H1 (cell line): Measurements from ENCODE around the gene OVCH1. TPM values are rescaled to one million over a fixed set of nuclear protein-coding genes. Genes with fewer than 3 reads are reported as not detected.

Experiments used
- CTCF ChIA-PET: fragments of 300-600 bp; sonication (Branson Sonifier 250); formaldehyde crosslinking; loops from one replicate; lab custom pipeline; 2021; ENCODE audit not compliant: partially characterized antibody; lab: Charles Lee
- POLR2A ChIA-PET: fragments of 300-600 bp; sonication (Branson Sonifier 250); formaldehyde crosslinking; loops from one replicate; lab custom pipeline; 2021; ENCODE audit warnings: inconsistent platforms; ENCODE audit not compliant: partially characterized antibody; lab: Charles Lee
- DNase-seq, 2 experiments: peaks; one replicate each; pipeline versions ENCODE4 v3.0.0 to v3.0.0-alpha.2; 2010 to 2022; ENCODE audit warnings: low spot score in 2 of 2, low read depth in 1 of 2, mixed read lengths in 1 of 2
- FAIRE-seq: peaks from 2 replicates; lab custom pipeline; 2011; peaks lifted over from hg19 to GRCh38; lab: Jason Lieb, UNC
- H2AFZ ChIP-seq: 2 replicates; pipeline ENCODE4 v1.8.1; 2012; ENCODE audit warnings: low read length, inconsistent platforms
- H2AK5ac ChIP-seq: 2 replicates; pipeline ENCODE4 v1.6.1; 2013; ENCODE audit warnings: low read depth, low read length
- H2BK120ac ChIP-seq: replicated peaks from 2 replicates; pipeline ENCODE3; 2013; ENCODE audit warnings: low read depth, low read length, inconsistent platforms
- H2BK12ac ChIP-seq: 2 replicates; pipeline ENCODE4 v1.6.1; 2013; ENCODE audit warnings: low read depth, low read length
- H2BK15ac ChIP-seq: 2 replicates; pipeline ENCODE4 v1.6.1; 2013; ENCODE audit warnings: low read length
- H2BK20ac ChIP-seq: 2 replicates; pipeline ENCODE4 v1.6.1; 2013; ENCODE audit warnings: low read length
- H2BK5ac ChIP-seq: 2 replicates; pipeline ENCODE4 v1.6.1; 2013; ENCODE audit warnings: low read depth, low read length
- H3K14ac ChIP-seq: 2 replicates; pipeline ENCODE4 v1.6.1; 2013; ENCODE audit warnings: inconsistent platforms; ENCODE audit not compliant: insufficient read length
- H3K18ac ChIP-seq: 2 replicates; pipeline ENCODE4 v1.6.1; 2013; ENCODE audit warnings: low read length; ENCODE audit errors: extremely low read depth
- H3K23ac ChIP-seq: 2 replicates; pipeline ENCODE4 v1.6.1; 2013; ENCODE audit warnings: inconsistent platforms; ENCODE audit not compliant: insufficient read length
- H3K23me2 ChIP-seq: 2 replicates; pipeline ENCODE4 v1.6.1; 2013; ENCODE audit warnings: low read depth, low read length
- H3K27ac ChIP-seq: 2 replicates; pipeline ENCODE4 v1.6.1; 2011; ENCODE audit warnings: low read depth, low read length, inconsistent platforms
- H3K27me3 ChIP-seq, 4 experiments: replicated peaks in 1 of 4; 1 replicate in 1 of 4; 2 replicates in 3 of 4; pipeline versions ENCODE4 v1.6.1 to v1.8.1; 2011 to 2013; ENCODE audit warnings: low read length in 3 of 4, mild to moderate bottlenecking in 3 of 4, inconsistent platforms in 2 of 4, mixed read lengths in 2 of 4, moderate library complexity in 1 of 4; ENCODE audit not compliant: control insufficient read depth in 3 of 4, insufficient read depth in 3 of 4; ENCODE audit errors: extremely low read depth in 1 of 4
- H3K36me3 ChIP-seq, 4 experiments: 2 replicates each; pipeline versions ENCODE4 v1.6.1 to v1.8.1; 2011 to 2013; ENCODE audit warnings: mild to moderate bottlenecking in 4 of 4, low read length in 3 of 4, moderate library complexity in 2 of 4, control low read depth in 1 of 4, inconsistent platforms in 1 of 4; ENCODE audit not compliant: insufficient read depth in 4 of 4, control insufficient read depth in 2 of 4
- H3K4ac ChIP-seq: replicated peaks from 2 replicates; pipeline ENCODE3; 2013; ENCODE audit warnings: low read length, low read depth, mixed read lengths, inconsistent platforms; ENCODE audit not compliant: insufficient read length
- H3K4me1 ChIP-seq, 4 experiments: replicated peaks in 1 of 4; 1 replicate in 1 of 4; 2 replicates in 3 of 4; pipeline versions ENCODE4 v1.6.1 to v1.8.1; 2011 to 2013; ENCODE audit warnings: low read length in 3 of 4, inconsistent platforms in 2 of 4, mixed read lengths in 1 of 4; ENCODE audit not compliant: insufficient read depth in 4 of 4, control insufficient read depth in 3 of 4
- H3K4me2 ChIP-seq, 2 experiments: 2 replicates each; pipeline versions ENCODE4 v1.6.1 to v1.8.1; 2011 to 2013; ENCODE audit warnings: low read depth in 2 of 2, low read length in 2 of 2, control low read depth in 1 of 2, inconsistent platforms in 1 of 2, mild to moderate bottlenecking in 1 of 2; ENCODE audit not compliant: insufficient read depth in 1 of 2
- H3K4me3 ChIP-seq, 4 experiments: fragments of 200-600, 300-600 bp in 1 of 4; sonication (generic), shearing (Covaris generic), sonication (Bioruptor Twin) in 1 of 4; 2 replicates each; pipeline versions ENCODE4 v1.5.1 to v1.8.1; 2011 to 2016; ENCODE audit warnings: low read length in 4 of 4, low read depth in 3 of 4, control low read depth in 2 of 4, inconsistent platforms in 2 of 4, mild to moderate bottlenecking in 2 of 4, mixed read lengths in 1 of 4, moderate library complexity in 1 of 4; ENCODE audit not compliant: insufficient read depth in 2 of 4; ENCODE audit errors: extremely low read depth in 1 of 4
- H3K56ac ChIP-seq: replicated peaks from 2 replicates; pipeline ENCODE3; 2013; ENCODE audit warnings: low read depth, mild to moderate bottlenecking, mixed read lengths, low read length, inconsistent platforms; ENCODE audit not compliant: insufficient read length
- H3K79me1 ChIP-seq: 2 replicates; pipeline ENCODE4 v1.6.1; 2013; ENCODE audit warnings: low read depth, low read length, control low read depth
- H3K79me2 ChIP-seq, 2 experiments: 2 replicates each; pipeline versions ENCODE4 v1.6.1 to v1.8.1; 2012 to 2013; ENCODE audit warnings: low read length in 2 of 2, mild to moderate bottlenecking in 2 of 2, inconsistent platforms in 1 of 2; ENCODE audit not compliant: insufficient read depth in 2 of 2, control insufficient read depth in 1 of 2
- H3K9ac ChIP-seq, 4 experiments: replicated peaks in 1 of 4; 1 replicate in 1 of 4; 2 replicates in 3 of 4; pipeline versions ENCODE4 v1.6.1 to v1.8.1; 2011 to 2013; ENCODE audit warnings: low read depth in 3 of 4, low read length in 3 of 4, control low read depth in 2 of 4, mild to moderate bottlenecking in 2 of 4, moderate library complexity in 2 of 4, inconsistent platforms in 1 of 4; ENCODE audit errors: extremely low read depth in 1 of 4
- H3K9me3 ChIP-seq, 2 experiments: 2 replicates each; pipeline versions ENCODE4 v1.6.1 to v1.8.1; 2012 to 2013; ENCODE audit warnings: mild to moderate bottlenecking in 2 of 2, moderate library complexity in 2 of 2, control low read depth in 1 of 2, inconsistent platforms in 1 of 2, low read depth in 1 of 2, low read length in 1 of 2, mixed read lengths in 1 of 2; ENCODE audit not compliant: insufficient read depth in 2 of 2
- H4K20me1 ChIP-seq, 2 experiments: replicated peaks in 1 of 2; 2 replicates each; pipeline versions ENCODE3 to v1.8.1; 2011 to 2013; ENCODE audit warnings: inconsistent platforms in 2 of 2, low read length in 2 of 2, mild to moderate bottlenecking in 1 of 2; ENCODE audit not compliant: insufficient read depth in 2 of 2, control insufficient read depth in 1 of 2
- H4K5ac ChIP-seq: 2 replicates; pipeline ENCODE4 v1.6.1; 2013; ENCODE audit warnings: low read length, low read depth, mixed read lengths, inconsistent platforms; ENCODE audit not compliant: insufficient read length
- H4K8ac ChIP-seq: 2 replicates; pipeline ENCODE4 v1.8.0; 2013; ENCODE audit warnings: mild to moderate bottlenecking, moderate library complexity, low read length, inconsistent platforms; ENCODE audit not compliant: insufficient read depth; ENCODE audit errors: extremely low read depth
- H4K91ac ChIP-seq: replicated peaks from 2 replicates; pipeline ENCODE3; 2013; ENCODE audit warnings: low read length, mixed read lengths, inconsistent platforms; ENCODE audit not compliant: insufficient read length
- BCL11A ChIP-seq, 2 experiments: IDR thresholded peaks; one replicate each; pipeline ENCODE4 v1.6.1; 2011; ENCODE audit warnings: low read depth in 2 of 2, low read length in 2 of 2, mild to moderate bottlenecking in 2 of 2
- CBX8 ChIP-seq: fragments of 300-800, 300-1000 bp; sonication (generic); IDR thresholded peaks from 2 replicates; pipeline ENCODE4 v1.7.1; 2016; ENCODE audit warnings: low read depth, low read length, borderline replicate concordance
- CEBPB ChIP-seq: IDR thresholded peaks from 2 replicates; pipeline ENCODE4 v1.6.1; 2012; ENCODE audit warnings: low read depth, low read length
- CREB1 ChIP-seq: IDR thresholded peaks from 2 replicates; pipeline ENCODE4 v1.6.1; 2012; ENCODE audit warnings: inconsistent platforms
- CTBP2 ChIP-seq: IDR thresholded peaks from 2 replicates; pipeline ENCODE4 v1.7.0; 2011; ENCODE audit warnings: borderline replicate concordance, mild to moderate bottlenecking, moderate library complexity, mixed read lengths, low read length; ENCODE audit not compliant: insufficient read depth, insufficient read length
- NRF1 ChIP-seq: IDR thresholded peaks from 2 replicates; pipeline ENCODE4 v1.6.1; 2011; ENCODE audit warnings: mild to moderate bottlenecking, low read depth, low read length, improper control_type of control experiment
- SAP30 ChIP-seq: fragments of 300-600 bp; sonication (generic); IDR thresholded peaks from 2 replicates; pipeline ENCODE4 v1.7.1; 2012; ENCODE audit warnings: low read length, moderate library complexity, mild to moderate bottlenecking, inconsistent platforms; ENCODE audit not compliant: insufficient read depth, insufficient replicate concordance
- SRF ChIP-seq: IDR thresholded peaks from 2 replicates; pipeline ENCODE4 v1.6.1; 2011; ENCODE audit warnings: mild to moderate bottlenecking, low read depth, low read length, moderate library complexity
- whole genome bisulfite sequencing, 2 experiments: shearing (Covaris generic) in 1 of 2; methylation state at CpG; one replicate each; pipeline versions ENCODE4 v1.1.6 to v1.1.7; 2013 to 2015; ENCODE audit warnings: low lambda C conversion rate in 2 of 2, mixed read lengths in 2 of 2, inconsistent platforms in 1 of 2, low coverage in 1 of 2, missing lambda C conversion rate in 1 of 2; ENCODE audit not compliant: insufficient replicate concordance in 2 of 2, insufficient coverage in 1 of 2, insufficient read length in 1 of 2; ENCODE audit errors: extremely low coverage in 1 of 2, missing lambda C conversion rate in 1 of 2; 5-methylcytosine and 5-hydroxymethylcytosine counted together
- polyA plus RNA-seq, 7 experiments: library from polyadenylated mRNA; depleted of rRNA in 3 of 7; stranded (reverse) in 5 of 7; unstranded in 2 of 7; fragments of >200 nt in 5 of 7; fragments of 200-250 nt in 2 of 7; gene quantifications; 1 replicate in 5 of 7; 2 replicates in 1 of 7; 4 replicates in 1 of 7; pipeline versions ENCODE4 v1.2.1 to v1.2.3, GENCODE V29; 2011 to 2013; ENCODE audit warnings: missing spikeins in 2 of 7, mixed read lengths in 2 of 7
- total RNA-seq: library from RNA; stranded (reverse); fragmentation: NEBNext Ultra II Directional; extraction: Animal tissue kit (Norgen Biotek cat#: 25700); gene quantifications from 2 replicates; pipeline ENCODE4 v1.2.1, GENCODE V29; 2021

Gene OVCH1
- total and polyA plus RNA-seq, 2 of the 8 experiments (the other 6 are each of a cell fraction or from before 2014, with no cell fraction given) = 0.07 TPM; not detected in 1

GRCh38 chr12:29508949-29509348 is 11.5 kb upstream of the OVCH1 start:
- Histone ChIP-seq H3K27ac (no peak overlapping the region), H3K9ac (no peak overlapping the region), H3K79me2 (no peaks in the 10 kb centered on the region), H3K9me3 (no peaks in the 10 kb centered on the region), H3K4me3 (no peak overlapping the region), H3K4me1 (no peaks in the 10 kb centered on the region), H3K23ac (no peak overlapping the region), H4K20me1 (no peaks in the 10 kb centered on the region), H4K8ac (no peak overlapping the region), H2BK20ac (no peak overlapping the region), H3K4ac (no peak overlapping the region), H3K79me1 (no peaks in the 10 kb centered on the region), H2BK12ac (no peak overlapping the region), H2BK5ac (no peak overlapping the region), H4K5ac (no peak overlapping the region), H3K18ac (no peak overlapping the region), H2AFZ (no peak overlapping the region), H3K27me3 (no peaks in the 10 kb centered on the region), H4K91ac (no peak overlapping the region), H3K36me3 (peaks cover 0 to 7% (median 0%) of the 10 kb centered on the region in 4 experiments; a peak in 4 of 8 replicates), H3K23me2 (no peaks in the 10 kb centered on the region), H2BK120ac (no peak overlapping the region), H2BK15ac (no peak overlapping the region), H3K4me2 (no peak overlapping the region), H2AK5ac (no peak overlapping the region), H3K56ac (no peak overlapping the region), H3K14ac (no peak overlapping the region)
- WGBS, 2 experiments = 83% methylated on average over 2 of the region's 2 CpGs; no CpG with 5 or more reads in 1 of the 2 experiments
- DNase-seq (no peak), FAIRE-seq (no peak)
- TF ChIP-seq CBX8 (no peak), SRF (no peak), CEBPB (no peak), SAP30 (no peak), CREB1 (no peak), BCL11A (IDR thresholded peaks at IDR 0.05; ENCODE audit: low read depth in 2 of 2, low read length in 2 of 2) (no peak), CTBP2 (no peak), NRF1 (no peak)
- CTCF ChIA-PET = interaction anchor here (0.6 kb wide), 1 partner anchor 951 kb away, joined by 3 read pairs; no protein-coding TSS in a partner anchor
- POLR2A ChIA-PET = no interaction called here
